ENCODE results near the gene GZMA. TPM values are rescaled to one million over a fixed set of nuclear protein-coding genes. Genes with fewer than 3 reads are reported as not detected.
"Not testable (repeated sequence)": the region's sequence is repeated elsewhere in the genome, so short reads cannot be mapped to it uniquely, and the experiment has no call there.

GZMA gene
- total and polyA plus RNA-seq, 2 experiments from 2014 or later, result not detected

DNA sequence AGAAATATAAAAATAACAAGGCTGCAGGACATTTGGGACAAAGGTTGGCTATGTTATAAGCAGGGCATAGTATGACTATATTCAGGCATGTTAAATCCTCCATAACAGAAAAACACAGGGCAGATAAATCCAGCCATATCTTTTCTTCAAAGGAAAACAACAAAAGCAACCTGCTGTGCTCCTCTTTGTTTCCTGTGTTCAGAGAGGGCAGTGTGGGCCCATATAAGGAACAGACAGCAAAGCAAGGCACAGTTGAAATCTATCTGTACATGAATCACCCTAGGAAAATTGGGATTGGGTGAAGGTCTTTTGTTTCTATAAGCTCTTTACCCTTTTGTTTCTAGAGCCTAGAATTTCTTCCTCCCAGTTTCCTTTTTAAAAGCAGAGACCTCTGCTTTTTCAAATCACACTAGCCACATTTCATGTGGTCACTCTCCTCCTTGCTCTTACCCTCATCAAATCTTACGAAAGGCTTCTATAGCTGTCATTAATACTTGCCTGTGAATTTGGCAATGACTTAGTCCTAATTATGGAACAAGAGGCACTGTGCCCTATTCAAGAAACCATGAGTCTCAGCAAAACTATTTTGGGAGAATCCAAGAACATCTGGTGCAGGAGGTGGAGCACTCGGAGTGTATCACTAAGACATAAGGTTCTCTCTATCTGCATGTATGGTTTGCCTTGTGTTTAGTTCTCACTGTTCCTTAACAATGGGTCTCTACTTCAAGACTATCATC, 1.8 kb downstream of the GZMA start:
- Histone ChIP-seq H3K79me2 (ENCODE audit: insufficient read depth) (no peaks in the 10 kb centered on the region), H3F3A (ENCODE audit: insufficient read depth) (no peaks in the 10 kb centered on the region), H2AFZ (no peak overlapping the region), H3K27ac (no peak overlapping the region), H3K9ac (no peak overlapping the region), H3K9me2 (ENCODE audit: insufficient read depth) (no peaks in the 10 kb centered on the region), H3K4me3 (no peak overlapping the region), H3K27me3 (replicated peaks; ENCODE audit: insufficient read depth) (no peaks in the 10 kb centered on the region), H3K4me2 (ENCODE audit: unreplicated experiment) (no peak overlapping the region), H3K9me3 (ENCODE audit: low read depth) (no peaks in the 10 kb centered on the region), H3K36me3 (ENCODE audit: low read depth) (no peaks in the 10 kb centered on the region), H3K4me1 (ENCODE audit: insufficient read depth) (no peaks in the 10 kb centered on the region), H4K20me1 (ENCODE audit: insufficient read depth) (no peaks in the 10 kb centered on the region)
- in situ Hi-C loops (cut with MboI), result no loop called here
- TF ChIP-seq EZH2phosphoT487 (IDR thresholded peaks at IDR 0.05; ENCODE audit: insufficient read depth, low read depth), result no peak
- no peak for TF ChIP-seq EZH2 (IDR thresholded peaks at IDR 0.05; ENCODE audit: insufficient read depth, poor library complexity, severe bottlenecking)
- WGBS, 2 experiments (ENCODE audit: low coverage in 1 of 2, low lambda C conversion rate in 2 of 2, missing lambda C conversion rate in 2 of 2), result 34% methylated on average over 2 of the region's 2 CpGs
- peak; percentile 13 for DNase-seq

DNA sequence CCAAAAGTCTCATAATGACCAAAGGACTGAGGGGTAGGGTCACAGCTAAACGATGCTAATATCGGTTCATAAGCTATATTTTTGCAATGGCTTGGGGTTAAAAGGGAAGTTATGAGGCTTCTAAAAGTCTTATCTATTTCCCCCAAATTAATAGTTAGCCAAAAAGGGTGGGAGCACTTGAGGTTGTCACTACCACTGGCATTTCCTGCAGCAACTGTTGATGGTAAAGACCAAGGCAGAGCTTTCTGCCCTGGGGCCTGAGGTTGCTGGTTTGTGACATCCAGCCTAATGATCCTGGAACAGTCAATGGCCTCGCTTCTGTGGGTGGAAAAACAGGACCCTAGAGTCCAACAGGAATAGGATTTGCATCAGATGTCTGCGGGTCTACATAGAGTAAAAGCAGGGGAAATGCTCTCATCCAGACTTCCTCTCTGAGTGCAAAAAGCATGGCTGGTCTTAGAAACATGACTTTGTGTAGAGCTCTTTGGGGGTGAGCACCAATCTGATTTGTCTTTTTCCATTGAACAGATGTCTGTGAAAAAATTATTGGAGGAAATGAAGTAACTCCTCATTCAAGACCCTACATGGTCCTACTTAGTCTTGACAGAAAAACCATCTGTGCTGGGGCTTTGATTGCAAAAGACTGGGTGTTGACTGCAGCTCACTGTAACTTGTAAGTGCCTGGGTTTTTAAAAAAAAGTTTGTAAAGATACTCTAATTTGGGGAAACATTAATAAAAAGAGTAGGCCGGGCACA, 2.7 kb downstream of the GZMA start:
- Histone ChIP-seq H3K79me2 (ENCODE audit: insufficient read depth) (no peaks in the 10 kb centered on the region), H3K27me3 (replicated peaks; ENCODE audit: insufficient read depth) (no peaks in the 10 kb centered on the region), H3K9me3 (ENCODE audit: low read depth) (no peaks in the 10 kb centered on the region), H2AFZ (no peak overlapping the region), H3K27ac (no peak overlapping the region), H4K20me1 (ENCODE audit: insufficient read depth) (no peaks in the 10 kb centered on the region), H3K4me3 (no peak overlapping the region), H3K4me2 (ENCODE audit: unreplicated experiment) (no peak overlapping the region), H3K36me3 (ENCODE audit: low read depth) (no peaks in the 10 kb centered on the region), H3K9ac (no peak overlapping the region), H3F3A (ENCODE audit: insufficient read depth) (no peaks in the 10 kb centered on the region), H3K4me1 (ENCODE audit: insufficient read depth) (no peaks in the 10 kb centered on the region), H3K9me2 (ENCODE audit: insufficient read depth) (no peaks in the 10 kb centered on the region)
- WGBS, 2 experiments (ENCODE audit: low coverage in 1 of 2, low lambda C conversion rate in 2 of 2, missing lambda C conversion rate in 2 of 2), result 90% methylated on average over 5 of the region's 5 CpGs
- TF ChIP-seq EZH2 (IDR thresholded peaks at IDR 0.05; ENCODE audit: insufficient read depth, poor library complexity, severe bottlenecking) (no peak), EZH2phosphoT487 (IDR thresholded peaks at IDR 0.05; ENCODE audit: insufficient read depth, low read depth) (no peak)
- in situ Hi-C loops (cut with MboI), result no loop called here
- DNase-seq, result no peak

DNA sequence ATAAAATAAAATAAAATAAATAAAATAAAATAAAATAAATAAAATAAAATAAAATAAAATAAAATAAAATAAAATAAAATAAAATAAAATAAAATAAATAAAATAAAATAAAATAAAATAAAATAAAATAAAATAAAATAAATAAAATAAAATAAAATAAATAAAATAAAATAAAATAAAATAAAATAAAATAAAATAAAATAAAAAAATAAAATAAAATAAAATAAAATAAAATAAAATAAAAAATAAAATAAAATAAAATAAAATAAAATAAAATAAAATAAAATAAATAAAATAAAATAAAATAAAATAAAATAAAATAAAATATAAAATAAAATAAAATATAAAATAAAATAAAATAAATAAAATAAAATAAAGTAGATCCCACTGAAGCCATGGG, 3.5 kb downstream of the GZMA start:
- H3K4me3 ChIP-seq; H3K36me3 ChIP-seq (ENCODE audit: low read depth); H2AFZ ChIP-seq; H3K79me2 ChIP-seq (ENCODE audit: insufficient read depth); H3K27me3 ChIP-seq (replicated peaks; ENCODE audit: insufficient read depth); H3K9me3 ChIP-seq (ENCODE audit: low read depth); H3K27ac ChIP-seq; H4K20me1 ChIP-seq (ENCODE audit: insufficient read depth); H3K9me2 ChIP-seq (ENCODE audit: insufficient read depth); H3K9ac ChIP-seq; DNase-seq; H3K4me1 ChIP-seq (ENCODE audit: insufficient read depth); H3K4me2 ChIP-seq (ENCODE audit: unreplicated experiment); H3F3A ChIP-seq (ENCODE audit: insufficient read depth); in situ Hi-C loops (cut with MboI): not testable (repeated sequence)

DNA sequence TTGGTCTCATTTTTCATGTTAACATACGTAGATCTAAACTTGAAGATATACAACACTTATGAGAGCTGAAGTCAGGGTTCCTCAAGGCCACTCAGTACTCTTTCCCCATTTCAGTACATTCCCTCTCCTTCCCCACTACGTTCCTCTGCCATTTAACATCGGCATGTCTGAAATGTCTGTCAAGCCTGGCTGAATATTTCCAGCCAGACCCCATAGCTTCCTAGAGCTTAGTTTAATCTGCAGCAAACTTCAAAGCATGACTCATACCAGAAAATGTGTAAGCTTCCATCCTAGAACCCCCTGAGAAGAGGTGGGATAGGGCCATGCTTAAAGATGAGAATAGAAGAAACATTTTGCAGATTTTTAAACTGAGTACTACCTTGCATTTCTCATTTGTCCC, 6.2 kb downstream of the GZMA start:
- Histone ChIP-seq H3K9ac (no peak overlapping the region), H3K27ac (no peak overlapping the region), H3K9me3 (ENCODE audit: low read depth) (no peaks in the 10 kb centered on the region), H3K4me2 (ENCODE audit: unreplicated experiment) (no peak overlapping the region), H3K79me2 (ENCODE audit: insufficient read depth) (no peaks in the 10 kb centered on the region), H2AFZ (no peak overlapping the region), H3K4me3 (no peak overlapping the region), H3K27me3 (replicated peaks; ENCODE audit: insufficient read depth) (no peaks in the 10 kb centered on the region), H3K4me1 (ENCODE audit: insufficient read depth) (no peaks in the 10 kb centered on the region), H4K20me1 (ENCODE audit: insufficient read depth) (no peaks in the 10 kb centered on the region), H3K36me3 (ENCODE audit: low read depth) (no peaks in the 10 kb centered on the region), H3K9me2 (ENCODE audit: insufficient read depth) (no peaks in the 10 kb centered on the region), H3F3A (ENCODE audit: insufficient read depth) (no peaks in the 10 kb centered on the region)
- TF ChIP-seq EZH2phosphoT487 (IDR thresholded peaks at IDR 0.05; ENCODE audit: insufficient read depth, low read depth) (no peak), EZH2 (IDR thresholded peaks at IDR 0.05; ENCODE audit: insufficient read depth, poor library complexity, severe bottlenecking) (no peak)
- no peak for DNase-seq
- in situ Hi-C loops (cut with MboI), result no loop called here
- WGBS, 2 experiments (ENCODE audit: low coverage in 1 of 2, low lambda C conversion rate in 2 of 2, missing lambda C conversion rate in 2 of 2), result 67 to 96% methylated on average over 3 of the region's 3 CpGs

Measured in GM23248 (cell line).